C4-2B (cell line): Measurements from ENCODE around the gene UTS2B.

Source experiments
- H3K27ac ChIP-seq: fragments of 450-650 bp; 2 replicates; pipeline ENCODE4 v1.5.1; 2017
- ZFX ChIP-seq: fragments of 450-650 bp; IDR thresholded peaks from 2 replicates; pipeline ENCODE4 v1.6.1; 2017
- TF ChIP-seq, protein P1 (sequence below): fragments of 450-650 bp; conservative IDR thresholded peaks from 2 replicates; pipeline ENCODE4 v1.5.1; 2017; ENCODE audit warnings: mild to moderate bottlenecking

Gene UTS2B

GRCh38 chr3:191352014-191352413 is 21.7 kb upstream of the UTS2B start:
- TF ChIP-seq, protein P1, sequence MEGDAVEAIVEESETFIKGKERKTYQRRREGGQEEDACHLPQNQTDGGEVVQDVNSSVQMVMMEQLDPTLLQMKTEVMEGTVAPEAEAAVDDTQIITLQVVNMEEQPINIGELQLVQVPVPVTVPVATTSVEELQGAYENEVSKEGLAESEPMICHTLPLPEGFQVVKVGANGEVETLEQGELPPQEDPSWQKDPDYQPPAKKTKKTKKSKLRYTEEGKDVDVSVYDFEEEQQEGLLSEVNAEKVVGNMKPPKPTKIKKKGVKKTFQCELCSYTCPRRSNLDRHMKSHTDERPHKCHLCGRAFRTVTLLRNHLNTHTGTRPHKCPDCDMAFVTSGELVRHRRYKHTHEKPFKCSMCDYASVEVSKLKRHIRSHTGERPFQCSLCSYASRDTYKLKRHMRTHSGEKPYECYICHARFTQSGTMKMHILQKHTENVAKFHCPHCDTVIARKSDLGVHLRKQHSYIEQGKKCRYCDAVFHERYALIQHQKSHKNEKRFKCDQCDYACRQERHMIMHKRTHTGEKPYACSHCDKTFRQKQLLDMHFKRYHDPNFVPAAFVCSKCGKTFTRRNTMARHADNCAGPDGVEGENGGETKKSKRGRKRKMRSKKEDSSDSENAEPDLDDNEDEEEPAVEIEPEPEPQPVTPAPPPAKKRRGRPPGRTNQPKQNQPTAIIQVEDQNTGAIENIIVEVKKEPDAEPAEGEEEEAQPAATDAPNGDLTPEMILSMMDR, result no peak
- TF ChIP-seq ZFX, result no peak
- H3K27ac ChIP-seq, result no peak overlapping the region

DNA sequence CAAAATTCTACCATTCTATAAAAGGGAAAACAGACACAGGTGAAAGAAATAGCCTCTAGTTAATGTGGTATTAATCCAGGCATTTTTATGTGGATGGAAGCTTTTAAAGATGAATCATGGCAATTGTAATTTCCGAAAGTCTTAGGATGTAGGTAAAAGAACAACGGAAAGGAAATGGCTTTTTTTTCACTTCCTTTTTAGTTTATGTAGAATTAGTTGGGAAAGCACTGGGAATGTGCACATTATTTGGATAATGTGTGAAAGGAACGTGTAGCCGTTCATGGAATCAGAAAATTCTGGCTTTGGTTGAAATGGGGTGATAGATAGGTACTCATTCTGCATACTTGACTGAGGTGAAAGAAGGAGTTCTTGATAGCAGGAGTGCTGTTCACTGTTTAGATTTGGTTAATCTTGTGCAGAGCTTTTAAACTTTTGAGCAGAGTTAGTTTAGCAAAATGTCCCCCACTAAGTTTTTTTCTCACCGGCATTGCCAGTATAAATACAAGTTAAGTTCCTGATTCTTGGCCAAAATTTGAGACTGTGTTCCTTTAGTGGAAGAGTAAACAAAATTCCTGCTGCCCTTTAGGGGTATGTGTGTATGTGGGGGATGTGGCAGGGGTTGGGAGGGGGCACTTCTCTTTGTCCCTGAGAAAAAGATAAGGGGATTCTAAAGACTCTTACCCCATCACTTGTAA is 20.2 kb upstream of the UTS2B start:
- TF ChIP-seq, protein P1, result no peak
- TF ChIP-seq ZFX, result no peak

GRCh38 chr3:191348098-191348497 is 17.8 kb upstream of the UTS2B start:
- no peak for TF ChIP-seq ZFX
- TF ChIP-seq, protein P1, result no peak
- H3K27ac ChIP-seq, result no peak overlapping the region

More for the DNA sequence above, 20.2 kb upstream of the UTS2B start:
- H3K27ac ChIP-seq, result no peak overlapping the region

DNA sequence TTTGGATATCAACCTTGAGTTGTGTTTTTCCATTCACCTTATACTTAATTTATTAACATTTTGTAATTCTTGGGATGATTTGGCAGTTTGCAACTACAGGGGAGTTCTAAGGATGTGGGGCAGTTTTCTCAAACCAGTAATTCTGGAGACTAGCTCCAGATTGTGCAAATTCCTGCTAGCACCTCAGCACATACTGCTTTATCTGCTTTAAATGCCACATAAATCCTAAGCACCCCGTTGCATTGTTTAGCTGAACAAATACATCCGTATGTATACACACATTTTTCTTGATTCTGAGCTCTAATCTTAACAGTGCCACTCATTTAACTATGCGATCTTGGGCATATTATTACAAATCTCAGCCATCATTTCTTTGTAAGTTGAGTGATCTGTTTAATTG is 16.9 kb upstream of the UTS2B start:
- H3K27ac ChIP-seq, result no peak overlapping the region
- TF ChIP-seq ZFX, result no peak
- TF ChIP-seq, protein P1, result no peak

- no peak for TF ChIP-seq ZFX
- TF ChIP-seq, protein P1, result no peak
- H3K27ac ChIP-seq, result no peak overlapping the region
Measured at GRCh38 chr3:191345334-191345733, 15.0 kb upstream of the UTS2B start.

DNA sequence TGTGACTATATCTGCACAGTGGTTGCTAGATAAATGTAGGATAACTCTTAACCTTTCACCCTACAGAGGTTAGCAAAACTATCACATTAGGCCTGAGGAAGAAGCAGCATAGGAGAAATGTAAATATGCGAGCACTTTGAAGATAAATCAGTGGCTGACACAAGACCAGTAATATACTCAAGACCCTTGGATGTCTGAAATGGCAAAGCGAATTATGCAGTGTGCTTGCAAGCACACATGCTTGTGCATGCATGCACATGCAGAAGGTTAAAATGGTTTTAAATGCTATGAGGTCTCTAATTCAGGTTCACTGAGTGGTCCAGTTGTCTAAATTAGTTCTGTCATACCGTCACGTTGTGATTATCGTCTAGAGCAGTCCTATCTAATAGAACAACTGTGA is 13.6 kb upstream of the UTS2B start:
- TF ChIP-seq ZFX, result no peak
- TF ChIP-seq, protein P1, result no peak
- H3K27ac ChIP-seq, result no peak overlapping the region

DNA sequence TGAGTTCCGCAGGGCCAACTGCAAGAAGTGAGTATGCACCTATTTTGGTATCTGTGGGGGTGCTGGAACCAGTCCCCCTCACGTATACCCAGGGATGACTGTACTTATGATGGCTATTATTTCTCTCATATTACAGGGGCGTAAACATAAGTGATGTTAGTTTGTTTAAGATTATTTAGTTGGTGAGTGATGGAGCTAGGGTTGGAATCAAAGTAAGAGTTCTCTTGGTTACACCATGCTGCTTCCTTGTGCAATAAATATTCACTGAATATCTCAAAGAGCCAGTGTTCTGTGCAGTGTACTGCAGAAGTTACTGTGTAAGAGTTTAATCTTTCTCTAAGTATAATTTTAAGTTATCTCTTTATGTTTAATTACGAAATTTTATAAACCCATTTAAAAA is 12.8 kb upstream of the UTS2B start:
- H3K27ac ChIP-seq, result no peak overlapping the region
- TF ChIP-seq ZFX, result no peak
- TF ChIP-seq, protein P1, result no peak
